ENCODE data around the gene ZNF185.
A peak's percentile ranks its signal among the peaks of the same experiment; 100 is the strongest.

ZNF185 gene

DNA sequence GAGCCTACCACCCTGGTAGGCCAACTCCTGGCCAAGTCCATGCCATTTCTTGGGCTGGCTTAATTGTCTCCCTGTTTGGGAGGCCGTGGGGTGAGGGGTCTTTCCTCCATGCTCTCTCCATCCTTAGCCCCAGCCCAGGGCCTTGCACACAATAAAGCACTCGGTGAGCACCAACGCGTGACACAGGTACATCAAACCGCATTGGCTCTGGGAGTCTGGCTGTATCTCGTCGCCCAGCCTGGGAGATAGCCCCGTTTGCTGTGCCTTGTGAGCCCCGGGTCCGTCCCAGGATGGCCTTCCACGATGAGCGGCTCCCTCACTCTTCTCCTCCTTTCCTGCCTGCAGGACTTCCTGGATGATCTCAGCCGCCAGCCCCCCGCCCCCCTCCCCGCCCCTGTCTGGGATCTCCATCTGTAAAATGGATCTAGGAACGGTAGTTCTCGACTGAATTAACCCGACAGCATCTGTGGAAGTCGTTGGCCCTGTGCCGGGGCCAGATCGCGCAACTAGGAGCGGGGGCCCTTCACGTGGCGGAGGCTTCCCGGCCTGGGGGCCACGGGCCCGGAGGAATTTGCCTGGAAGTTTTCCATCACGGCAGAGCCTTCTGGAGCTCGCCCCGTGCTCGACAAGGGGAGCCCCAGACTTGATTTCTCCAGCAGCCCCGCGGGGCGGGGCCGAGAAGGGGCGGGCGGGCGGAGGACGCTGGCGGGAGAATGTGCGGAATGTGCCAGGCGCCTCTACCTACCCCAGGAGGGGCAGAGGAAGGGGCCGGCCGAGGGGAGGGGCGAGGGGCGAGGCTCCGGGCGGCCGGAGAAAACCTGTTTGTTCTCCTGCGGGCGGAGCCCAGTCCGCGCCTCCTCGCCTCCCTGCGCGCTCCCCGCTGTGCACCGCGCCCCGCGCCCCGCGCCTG lies at the start of gene ZNF185:
Gene ZNF185, plus strand, starts transcription at position 846 of the 910 bp plus-strand sequence. CDS start 16,423 bp downstream, outside the sequence.
- no peak for DNase-seq

GRCh38 chrX:152850465-152850864 lies 47.4 kb upstream of the ZNF185 start:
- peak in 10 of 58 donors; percentile 1 to 28 (median 6) for DNase-seq

GRCh38 chrX:152853986-152854385 lies 43.9 kb upstream of the ZNF185 start:
- DNase-seq: no peak

DNA sequence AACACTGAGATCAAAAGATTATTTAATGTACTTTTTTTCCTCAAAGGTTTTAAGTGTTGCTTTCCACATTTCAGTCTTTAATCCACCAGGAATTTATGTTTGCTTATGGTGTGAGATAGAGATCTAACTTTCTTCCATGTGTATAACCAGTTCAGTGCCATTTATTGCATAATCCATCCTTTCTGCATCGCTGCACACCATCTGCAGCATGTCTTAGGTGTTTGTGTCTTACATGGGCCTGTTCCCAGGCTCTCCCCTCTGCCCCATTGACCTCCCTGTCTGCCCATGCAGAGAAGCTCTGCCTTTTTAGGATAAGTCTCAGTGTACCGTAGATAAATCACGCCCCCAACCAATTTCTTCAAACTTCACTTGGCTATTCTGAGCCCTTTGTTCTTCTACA lies 36.8 kb upstream of the ZNF185 start:
- DNase-seq: no peak

DNA sequence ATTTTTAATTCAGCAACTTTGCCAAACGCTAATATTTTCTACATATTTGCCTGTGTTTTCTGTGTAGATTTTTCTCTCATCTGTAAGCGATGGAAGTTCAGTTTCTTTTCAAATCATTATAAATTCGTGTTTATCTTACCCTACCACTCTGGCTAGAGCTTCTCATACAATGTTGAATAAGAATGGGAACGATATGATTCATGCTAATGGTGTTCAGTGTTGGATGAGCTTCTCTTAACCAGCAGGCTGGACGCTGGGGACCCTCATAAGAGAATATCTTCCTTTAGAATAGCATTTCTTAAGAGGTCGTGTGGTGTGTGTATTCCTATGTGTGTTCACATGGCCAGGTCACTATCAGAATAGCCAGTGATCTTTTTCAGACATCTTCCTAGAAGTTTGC lies 36.0 kb upstream of the ZNF185 start:
- DNase-seq: no peak

DNA sequence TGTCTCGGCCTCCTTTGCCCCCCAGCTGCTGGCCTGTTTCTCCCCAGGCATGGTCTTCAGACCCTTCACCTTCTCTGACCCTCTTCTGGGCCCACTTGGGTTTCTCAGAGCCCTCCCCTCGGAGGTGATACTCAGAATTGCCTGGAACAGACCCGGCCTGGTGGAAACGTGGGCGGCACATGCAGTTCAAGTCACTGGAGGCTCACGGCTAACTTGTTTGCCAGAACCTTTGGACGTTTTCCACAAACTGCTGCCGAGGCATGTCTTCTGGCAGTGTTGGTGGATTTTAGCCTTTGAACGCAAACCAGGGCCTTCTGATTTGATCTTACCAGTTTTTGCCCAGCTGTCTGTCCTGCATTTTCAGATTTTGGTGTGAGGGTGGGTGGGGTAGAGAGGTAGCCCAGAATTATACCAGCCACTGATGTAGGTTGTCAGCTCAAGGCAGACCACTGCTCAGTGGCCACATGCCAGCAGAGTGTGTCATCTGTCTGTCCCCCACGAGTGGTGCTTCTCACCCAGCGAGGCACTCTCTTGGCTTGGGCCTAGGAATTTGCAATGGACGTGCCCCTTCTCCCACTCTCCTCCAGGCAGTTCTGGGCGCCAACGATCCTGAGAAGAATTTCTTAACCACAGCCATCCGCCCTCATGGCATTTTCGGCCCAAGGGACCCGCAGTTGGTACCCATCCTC lies 32.5 kb upstream of the ZNF185 start:
- no peak for DNase-seq

GRCh38 chrX:152866386-152866785 lies 31.5 kb upstream of the ZNF185 start:
- peak in 2 of 58 donors; percentile 1 to 11 for DNase-seq

GRCh38 chrX:152869972-152870371 lies 27.9 kb upstream of the ZNF185 start:
- no peak for DNase-seq

DNA sequence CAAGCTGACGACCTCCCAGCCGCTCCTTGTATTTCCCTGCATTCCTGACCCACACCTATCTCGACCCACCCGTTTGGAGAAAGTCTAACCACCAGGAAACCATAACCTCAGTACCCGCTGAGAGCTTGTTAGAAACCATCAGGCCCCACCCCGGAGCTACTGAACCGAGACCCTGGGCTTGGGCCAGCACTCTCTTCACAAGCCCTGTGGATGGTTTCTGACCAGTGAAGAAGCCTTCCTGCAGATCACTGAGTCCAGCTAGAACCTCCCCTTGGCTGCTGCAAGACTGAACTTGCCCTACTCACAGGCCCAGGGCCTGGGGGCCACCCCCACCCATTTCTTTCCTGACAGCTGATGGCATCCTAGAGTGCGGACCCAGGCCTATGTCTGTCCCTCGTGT lies 26.6 kb upstream of the ZNF185 start:
- no peak for DNase-seq

DNA sequence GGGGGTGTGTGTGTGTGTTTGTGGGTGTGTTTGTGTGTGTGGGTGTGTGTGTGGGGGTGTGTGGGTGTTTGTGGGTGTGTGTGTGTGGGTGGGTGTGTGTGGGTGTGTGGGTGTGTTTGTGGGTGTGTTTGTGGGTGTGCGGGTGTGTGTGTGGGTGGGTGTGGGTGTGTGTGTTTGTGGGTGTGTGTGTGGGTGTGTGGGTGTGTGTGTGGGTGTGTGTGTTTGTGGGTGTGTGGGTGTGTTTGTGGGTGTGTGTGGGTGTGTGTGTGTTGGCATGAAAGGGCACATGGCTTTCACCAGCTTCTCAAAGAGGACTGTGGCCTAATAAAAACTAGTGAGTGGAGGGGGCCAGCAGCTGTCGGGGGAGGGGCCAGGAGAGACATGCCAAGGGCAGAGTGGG lies 25.3 kb upstream of the ZNF185 start:
- DNase-seq: no peak

DNA sequence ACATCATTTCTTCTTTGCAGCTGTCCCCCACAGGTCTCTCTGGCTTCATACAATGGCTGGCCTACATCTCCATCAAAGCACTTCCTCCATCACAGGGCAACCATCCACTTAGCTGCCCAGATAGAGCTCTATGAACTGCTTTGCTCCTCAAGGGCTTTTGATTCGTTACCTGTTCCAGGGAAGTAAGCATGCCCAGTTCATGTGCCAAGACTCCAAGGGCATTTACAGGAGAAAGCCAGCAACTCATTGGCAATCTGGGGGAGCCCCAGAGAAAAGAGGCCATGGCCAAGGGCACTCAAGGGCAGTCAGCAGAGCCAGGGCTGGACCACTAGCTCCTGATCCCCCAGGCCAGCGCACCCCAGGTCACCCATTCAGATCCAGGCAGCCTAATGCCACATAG lies 24.5 kb upstream of the ZNF185 start:
- no peak for DNase-seq

DNA sequence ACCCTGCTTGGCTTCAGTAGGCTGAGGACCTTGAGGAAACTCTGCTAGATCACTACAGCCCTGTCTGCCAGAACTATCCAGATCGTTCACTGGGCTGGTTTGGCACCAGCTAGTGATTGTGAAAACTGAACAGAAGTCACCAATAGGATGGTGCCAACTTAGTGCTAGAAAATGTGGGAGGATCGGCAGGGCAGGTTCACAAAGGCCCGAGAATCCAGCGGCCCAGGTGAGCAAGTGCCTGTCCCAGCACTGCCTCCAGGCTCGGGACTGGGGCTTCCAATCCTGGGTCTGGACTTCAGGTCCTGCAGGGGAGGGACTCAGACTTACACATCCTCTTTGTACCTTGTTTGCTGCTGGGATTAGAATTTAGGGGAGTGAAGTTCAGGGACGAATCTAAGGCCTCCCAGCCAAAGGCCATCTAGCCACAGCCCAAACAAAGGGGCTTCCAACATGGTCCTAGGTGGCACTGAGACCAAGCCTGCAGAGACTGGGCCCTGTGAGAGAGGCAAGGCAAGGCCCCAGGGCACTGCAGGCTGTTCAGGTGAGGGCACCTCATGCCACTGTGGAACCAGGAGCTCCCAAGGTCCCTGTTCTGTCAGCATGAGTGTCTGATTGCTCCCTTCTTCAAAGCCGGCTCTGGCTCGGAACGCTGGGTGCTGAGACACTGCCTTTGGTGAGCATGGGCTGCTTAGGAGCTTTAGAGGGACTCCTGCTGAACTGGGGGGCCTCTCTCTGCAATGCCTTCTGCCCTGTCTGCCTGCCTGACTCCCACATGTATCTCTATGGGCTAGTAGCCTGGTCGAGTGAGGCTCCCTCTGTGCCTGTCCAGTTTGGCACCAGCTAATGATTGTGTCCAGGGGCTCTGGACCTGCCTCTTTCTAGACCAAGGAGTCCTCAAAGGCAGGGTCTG lies 20.7 kb upstream of the ZNF185 start:
- DNase-seq: no peak

DNA sequence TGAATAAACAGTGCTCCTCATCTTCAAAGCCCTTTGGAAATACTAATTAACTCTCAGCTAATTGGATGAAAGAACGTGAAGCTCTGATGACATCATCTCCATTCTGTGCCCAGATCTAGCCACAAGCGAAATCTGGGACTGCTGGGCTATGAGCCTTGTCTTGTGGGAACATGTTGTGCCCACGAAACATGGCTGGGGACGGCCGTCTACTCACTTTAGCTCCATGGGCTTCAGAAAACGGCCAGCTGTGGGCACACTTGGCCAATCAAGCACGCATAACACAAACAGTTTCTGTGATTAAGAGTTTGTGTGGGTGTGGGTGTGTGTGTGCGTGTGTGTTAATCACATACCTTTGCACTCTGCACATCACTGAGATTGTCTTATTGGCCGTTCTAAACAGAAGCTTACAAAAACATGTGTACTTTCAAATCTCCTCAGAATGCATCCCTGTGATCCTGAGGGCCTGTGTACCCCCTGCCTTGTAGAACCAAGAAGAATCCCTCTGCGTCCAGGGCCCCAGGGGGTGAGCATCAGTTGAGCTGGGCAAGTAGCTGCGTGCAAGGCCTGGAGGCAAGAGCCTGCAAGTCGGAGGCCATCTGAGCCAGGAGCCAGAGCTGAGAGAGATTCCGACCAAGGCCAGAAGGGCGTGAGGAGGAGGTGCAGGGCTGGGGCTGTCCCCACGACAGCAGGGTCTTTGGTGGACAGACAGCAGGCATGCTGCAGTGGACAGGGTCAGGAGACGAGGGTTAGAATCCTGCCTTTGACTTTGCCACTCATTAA lies 18.7 kb upstream of the ZNF185 start:
- peak in 7 of 58 donors; percentile 3 to 32 (median 9) for DNase-seq

DNA sequence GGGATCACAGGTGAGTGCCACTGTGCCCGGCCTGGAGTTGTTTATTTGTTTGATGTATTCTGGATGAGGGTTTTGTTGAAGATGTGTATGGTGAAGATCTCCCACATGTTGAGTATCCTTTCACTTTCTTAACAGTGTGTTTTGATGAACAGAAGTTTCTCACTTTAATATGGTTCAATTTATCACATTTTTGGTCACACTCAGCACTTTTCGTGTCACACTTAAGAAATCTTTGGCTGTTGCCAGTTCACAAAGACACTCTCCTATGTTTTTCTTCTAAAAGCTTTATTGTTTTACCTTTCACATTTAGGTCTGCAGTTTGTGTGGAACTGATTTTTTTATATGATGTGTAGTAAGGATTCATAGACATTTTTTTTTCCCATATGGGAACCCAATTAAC lies 16.6 kb upstream of the ZNF185 start:
- no peak for DNase-seq

DNA sequence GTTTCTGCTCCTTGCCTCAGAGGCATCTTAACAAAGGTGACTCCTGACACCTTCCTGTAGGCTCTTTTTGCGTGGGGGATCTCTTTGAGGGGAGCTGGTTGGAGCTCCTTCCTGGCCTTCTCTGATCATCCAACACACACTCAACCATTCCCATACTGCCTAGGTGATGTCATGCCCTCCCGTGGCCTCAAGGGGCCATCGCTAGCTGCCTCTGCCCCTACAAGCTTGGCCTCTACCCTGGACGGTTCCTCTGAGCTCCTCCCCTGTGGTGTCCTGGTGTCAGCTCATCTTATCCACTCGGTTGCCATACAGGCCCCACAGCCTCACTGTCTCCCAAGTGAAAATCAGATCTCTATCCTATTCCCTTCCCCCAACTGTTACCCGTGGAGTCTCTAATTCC lies 13.7 kb upstream of the ZNF185 start:
- DNase-seq: no peak

DNA sequence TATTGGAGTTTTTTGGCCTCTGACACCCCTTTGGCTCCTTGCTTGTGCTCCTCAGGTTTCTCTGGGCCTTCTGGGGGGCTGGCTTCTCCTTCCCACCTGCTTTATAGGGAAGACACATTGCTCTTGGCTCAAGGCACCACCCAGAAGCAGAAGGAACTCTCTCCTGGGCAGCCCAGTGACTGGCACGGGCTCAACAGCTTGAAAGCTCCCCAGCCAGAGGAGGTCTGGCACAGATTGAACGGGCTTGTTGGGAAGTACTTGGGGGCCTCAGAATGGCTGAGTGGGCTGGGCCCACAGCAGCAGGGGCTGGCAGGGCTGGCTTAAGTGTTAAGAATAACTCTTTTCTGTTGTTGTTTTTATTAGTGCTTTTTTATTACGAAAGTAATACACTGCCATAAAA lies 11.2 kb upstream of the ZNF185 start:
- DNase-seq: peak in 8 of 58 donors; percentile 1 to 15 (median 4)

GRCh38 chrX:152892499-152892898 lies 5.4 kb upstream of the ZNF185 start:
- no peak for DNase-seq

- DNase-seq: no peak
These were observed 4.6 kb upstream of the ZNF185 start for GRCh38 chrX:152892999-152893891.

GRCh38 chrX:152893980-152894610 lies 3.8 kb upstream of the ZNF185 start:
- DNase-seq: no peak
